NCI-H1105 (cell line): ENCODE results near the gene RPA3.
A peak's percentile ranks its signal among the peaks of the same experiment; 100 is the strongest.

ENCODE experiments used
- DNase-seq: peaks from one replicate; lab custom pipeline; 2025; lab: John Stamatoyannopoulos, UW

RPA3 gene

GRCh38 chr7:7732621-7733281, 14.3 kb upstream of the RPA3 start:
- DNase-seq, result no peak

- no peak for DNase-seq
Measured at GRCh38 chr7:7731732-7732131, 13.3 kb upstream of the RPA3 start.

- no peak for DNase-seq
Measured at GRCh38 chr7:7720750-7721621, 2.6 kb upstream of the RPA3 start.

GRCh38 chr7:7720193-7720592, 1.8 kb upstream of the RPA3 start:
- DNase-seq, result peak; percentile 66

DNA sequence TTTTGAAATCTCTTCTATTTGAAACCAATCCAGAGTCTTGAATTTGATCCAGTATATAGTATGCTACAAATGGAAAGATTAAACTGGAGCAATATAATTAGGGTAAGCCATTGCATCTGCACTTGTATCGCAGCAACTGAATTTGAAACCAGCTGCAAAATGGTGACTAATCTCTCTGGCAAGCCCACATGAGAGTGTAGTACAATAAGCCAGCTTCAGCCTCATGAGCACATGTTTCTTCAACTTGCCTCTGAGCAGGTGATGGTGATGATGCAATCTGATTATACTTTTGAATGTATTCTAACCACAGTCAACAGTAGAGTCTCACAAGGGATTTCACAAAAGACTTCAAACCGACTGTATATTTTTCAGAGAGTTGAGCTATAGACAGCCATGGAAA, 829 bp upstream of the RPA3 start:
- DNase-seq, result peak; percentile 97

DNA sequence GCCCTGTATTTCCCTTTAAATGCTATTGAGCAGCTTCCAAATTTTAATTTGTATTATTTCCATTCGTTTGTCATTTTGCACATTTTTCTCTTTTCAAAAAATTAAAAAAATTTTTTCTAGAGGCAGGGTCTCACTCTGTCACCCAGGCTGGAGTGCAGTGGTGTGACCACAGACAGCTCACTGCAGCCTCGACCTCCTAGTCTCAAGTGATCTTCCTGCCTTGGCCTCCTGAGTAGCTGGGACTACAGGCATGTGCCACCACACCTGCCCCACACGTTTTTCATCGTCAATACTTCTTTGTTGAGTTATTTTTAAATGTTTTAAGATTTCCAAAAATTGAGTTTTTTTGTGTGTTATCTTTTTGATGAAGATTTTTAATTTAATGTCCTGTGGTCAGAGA, 4.7 kb downstream of the RPA3 start:
- DNase-seq, result no peak

- DNase-seq, result no peak
Measured at GRCh38 chr7:7710469-7710868, 7.9 kb downstream of the RPA3 start.

DNA sequence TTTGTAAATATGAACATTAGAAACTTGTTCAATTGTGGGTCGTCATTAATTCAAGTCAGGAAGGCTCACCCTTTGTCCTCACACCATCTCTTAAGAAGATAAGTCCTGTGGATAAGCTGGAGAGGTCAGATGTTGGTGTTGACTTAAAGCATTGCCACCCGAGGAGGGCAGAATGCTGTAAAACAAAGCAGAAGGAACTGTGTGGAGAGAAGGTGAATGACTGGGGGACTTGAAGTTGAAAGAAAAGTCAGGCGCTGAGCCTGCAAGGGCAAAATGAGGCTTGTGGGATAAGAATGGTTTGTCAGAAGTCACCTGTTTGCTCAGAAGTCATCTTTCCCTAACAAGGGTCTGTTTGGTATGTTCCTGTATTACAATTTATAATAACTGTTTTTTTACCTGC, 9.1 kb downstream of the RPA3 start:
- DNase-seq, result no peak

DNA sequence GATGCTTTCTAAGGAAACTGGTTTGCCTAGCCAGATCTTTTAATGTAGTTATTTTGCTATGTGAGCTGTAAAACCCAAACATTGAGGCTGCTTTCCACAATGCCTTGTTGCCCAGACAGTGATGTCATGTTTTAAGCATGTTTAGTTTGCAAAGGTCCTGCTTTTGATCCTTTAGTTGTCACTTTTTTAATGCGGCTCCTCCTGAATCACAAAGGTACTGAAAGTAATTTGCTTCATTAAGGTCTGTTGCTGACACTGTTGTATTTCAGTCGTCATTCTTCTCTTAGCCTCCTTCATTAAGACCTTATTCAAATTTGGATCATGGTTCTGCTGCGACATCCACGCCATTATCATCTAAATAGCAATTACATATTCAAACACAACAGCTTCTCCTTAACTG, 10.6 kb downstream of the RPA3 start:
- DNase-seq, result no peak

- DNase-seq, result no peak
Measured at GRCh38 chr7:7707246-7707645, 11.2 kb downstream of the RPA3 start.

- DNase-seq, result no peak
Measured at GRCh38 chr7:7706556-7707172, 11.7 kb downstream of the RPA3 start.

- no peak for DNase-seq
Measured at GRCh38 chr7:7706101-7706511, 12.3 kb downstream of the RPA3 start.

DNA sequence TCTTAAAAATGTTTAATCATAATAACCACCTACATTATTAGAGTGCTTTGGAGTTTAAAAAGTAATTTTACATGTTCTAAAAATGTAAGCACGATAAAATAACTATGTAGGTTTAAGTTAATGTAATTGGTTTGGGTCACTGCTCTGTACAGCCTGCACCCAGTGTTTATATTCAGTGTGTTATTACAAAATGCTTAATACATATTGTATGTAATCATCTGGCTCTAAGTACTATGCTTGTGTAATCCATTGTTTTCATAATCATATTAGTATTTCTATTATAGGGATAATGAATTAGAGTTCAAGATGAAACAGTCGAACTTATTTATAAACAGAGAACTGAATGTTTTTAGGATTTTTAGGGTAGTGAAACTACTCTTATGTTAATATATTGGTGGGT, 13.1 kb downstream of the RPA3 start:
- DNase-seq, result no peak

GRCh38 chr7:7704867-7705266, 13.5 kb downstream of the RPA3 start:
- DNase-seq, result no peak

GRCh38 chr7:7703427-7703826, 15.0 kb downstream of the RPA3 start:
- no peak for DNase-seq

DNA sequence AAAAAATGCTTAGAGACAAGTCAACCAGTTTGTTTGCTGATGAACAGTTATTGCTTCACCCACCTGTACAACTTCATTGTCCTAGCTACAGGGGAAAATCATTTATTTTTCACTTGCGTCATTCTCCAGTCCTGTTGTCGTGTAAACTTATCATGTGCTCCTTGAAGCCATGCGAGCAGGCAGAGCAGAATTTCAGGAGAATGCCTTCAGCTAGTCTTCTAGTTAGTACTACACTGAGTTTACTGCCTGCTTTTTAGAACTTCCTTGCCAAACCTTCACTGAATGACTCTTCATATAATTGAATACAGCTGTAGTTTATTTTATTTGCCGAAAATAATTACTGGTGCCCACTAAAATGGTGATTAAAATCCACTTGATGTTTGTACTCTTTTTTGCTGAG, 15.6 kb downstream of the RPA3 start:
- peak; percentile 69 for DNase-seq

DNA sequence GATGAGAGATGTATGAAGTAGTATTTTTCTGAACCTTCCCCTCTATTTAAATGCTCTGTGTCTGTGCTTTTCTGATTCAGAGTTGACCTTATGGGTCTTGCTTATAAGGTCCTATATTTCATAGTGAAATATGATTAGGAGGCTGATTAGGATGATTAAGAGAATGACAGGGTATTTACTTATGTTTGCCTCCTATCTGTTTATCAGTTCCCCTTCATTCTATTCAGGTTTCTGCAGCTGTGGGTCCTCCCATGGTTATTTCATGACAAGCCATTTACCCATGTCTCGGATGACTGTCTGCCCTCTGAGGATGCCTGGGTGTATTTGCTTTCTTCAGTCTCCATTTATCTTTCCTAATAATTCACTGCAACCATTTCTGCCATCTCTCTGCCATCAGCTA, 16.9 kb downstream of the RPA3 start:
- no peak for DNase-seq

DNA sequence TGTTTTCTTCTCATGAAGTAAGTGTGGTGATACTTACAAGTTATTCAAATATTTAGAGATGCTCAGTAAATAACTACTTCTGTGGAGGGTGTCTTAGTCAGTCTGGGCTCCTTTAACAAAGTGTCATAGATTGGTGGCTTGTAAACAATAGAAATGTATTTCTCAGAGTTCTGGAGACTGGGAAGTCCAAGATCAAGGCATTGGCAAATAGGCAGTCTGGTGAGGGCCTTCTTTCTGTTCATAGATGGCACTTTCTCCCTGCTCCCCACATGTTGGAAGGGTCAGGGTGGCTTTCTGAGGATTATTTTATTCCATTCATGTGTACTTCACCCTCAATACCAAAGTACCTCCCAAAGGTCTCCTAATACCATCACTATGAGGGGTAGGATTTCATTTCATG, 18.4 kb downstream of the RPA3 start:
- DNase-seq, result no peak

- DNase-seq, result no peak
Measured at GRCh38 chr7:7699380-7699779, 19.0 kb downstream of the RPA3 start.

DNA sequence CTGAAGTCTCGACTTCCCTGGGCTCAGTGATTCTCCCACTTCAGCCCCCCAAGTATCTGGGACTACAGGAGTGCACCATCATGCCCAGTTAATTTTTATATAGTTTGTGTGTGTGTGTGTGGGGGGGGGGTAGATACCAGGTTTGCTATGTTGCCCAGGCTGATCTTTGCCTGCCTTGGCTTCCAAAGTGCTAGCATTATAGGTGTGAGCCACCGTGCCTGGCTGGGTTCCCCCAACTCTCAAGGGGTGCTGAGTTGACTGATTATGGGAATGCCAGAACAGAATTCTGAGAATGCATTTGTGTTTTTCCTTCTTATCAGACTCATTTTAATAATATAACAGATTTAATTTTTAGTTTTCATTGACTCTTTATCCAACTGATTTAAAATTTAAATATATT, 19.5 kb downstream of the RPA3 start:
- DNase-seq, result no peak

DNA sequence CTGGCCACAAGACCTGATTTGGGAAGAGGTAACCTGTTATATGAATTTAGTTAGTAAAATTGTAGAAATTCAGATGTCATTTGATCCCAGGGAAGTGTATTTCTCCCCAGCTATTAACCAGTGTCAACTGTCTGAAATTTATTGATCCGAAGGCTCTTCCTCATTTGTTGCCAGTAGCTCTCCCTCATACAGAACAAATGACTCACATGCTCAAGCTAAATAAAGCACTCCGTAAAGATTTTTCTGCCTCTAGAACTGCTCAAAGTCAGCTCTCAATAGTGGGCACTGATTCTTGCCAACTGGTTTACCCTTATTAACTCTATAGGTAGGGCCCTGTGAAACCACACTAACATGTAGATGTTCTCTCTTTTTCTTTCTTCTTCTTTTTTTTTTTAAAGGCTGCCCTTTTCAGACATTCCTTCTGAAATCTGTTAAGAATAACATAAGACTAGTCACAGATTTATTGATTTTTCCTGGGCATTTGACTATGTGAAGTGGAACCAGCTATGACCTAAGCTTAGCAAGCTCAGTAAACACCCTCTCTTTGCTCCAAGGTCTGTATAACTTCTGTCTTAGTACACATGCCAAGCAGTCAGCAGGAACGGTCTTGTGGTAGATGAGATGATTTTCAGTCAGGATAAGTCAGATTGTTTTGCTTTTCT, 21.8 kb downstream of the RPA3 start:
- DNase-seq, result no peak

GRCh38 chr7:7695111-7695817, 23.1 kb downstream of the RPA3 start:
- no peak for DNase-seq
